ENCODE measurements around the gene NEMP1. TPM values are rescaled to one million over a fixed set of nuclear protein-coding genes. Genes with fewer than 3 reads are reported as not detected.

The NEMP1 gene
- total RNA-seq, 2 donors from 2014 or later, result 4.9 to 5.8 TPM

DNA sequence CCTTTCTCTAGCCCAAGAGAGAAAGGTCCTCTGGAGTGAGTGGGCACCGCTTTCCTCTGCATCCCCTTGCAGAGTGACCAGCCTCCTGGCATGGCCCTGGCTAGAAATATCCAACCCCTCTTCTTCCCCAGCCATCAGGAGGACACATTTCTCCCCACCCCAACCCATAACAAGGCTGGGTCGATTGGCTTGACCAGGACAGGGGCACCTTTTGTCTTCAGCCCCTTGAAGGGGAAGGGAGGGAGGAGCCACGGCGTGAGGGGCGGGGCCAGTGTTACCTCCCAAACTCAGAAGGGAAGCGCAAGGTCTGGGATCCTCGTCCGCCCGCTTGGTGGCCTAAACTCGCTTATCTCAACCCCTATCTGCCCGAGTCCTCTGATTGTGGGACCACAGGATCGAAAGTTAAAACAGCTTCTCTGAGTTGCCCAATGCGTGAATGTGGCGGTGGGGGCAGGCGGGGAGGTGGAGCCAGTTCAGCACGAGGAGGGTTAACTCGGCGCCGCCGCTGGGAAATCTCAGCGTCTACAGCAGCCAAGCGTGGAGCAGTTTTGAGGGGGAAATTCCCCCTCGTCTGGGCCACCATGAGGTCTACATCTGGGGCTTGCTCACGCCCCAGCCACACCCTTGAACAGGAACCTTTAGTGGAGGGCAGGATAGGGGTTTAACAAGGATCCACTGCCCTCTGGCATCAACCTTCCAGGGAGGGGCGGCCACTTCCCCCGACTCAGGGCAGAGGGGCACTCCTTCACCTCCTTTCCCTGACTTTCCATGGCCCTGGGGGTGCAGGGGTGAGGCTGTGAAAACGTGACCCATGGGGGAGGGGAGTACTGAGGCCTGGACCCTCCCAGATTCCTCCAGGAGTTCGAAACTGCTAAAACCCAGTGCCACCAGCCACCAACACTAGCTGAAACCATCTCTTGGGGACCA lies 31.8 kb upstream of the NEMP1 start:
- ATAC-seq (peak; percentile 42), DNase-seq (peak; percentile 73 to 87)
- intact Hi-C loops (cut with DNase I, micrococcal nuclease), result loop anchor here (5.0 to 10.0 kb wide), 2 partner anchors 46 to 98 kb away; no protein-coding TSS in a partner anchor

DNA sequence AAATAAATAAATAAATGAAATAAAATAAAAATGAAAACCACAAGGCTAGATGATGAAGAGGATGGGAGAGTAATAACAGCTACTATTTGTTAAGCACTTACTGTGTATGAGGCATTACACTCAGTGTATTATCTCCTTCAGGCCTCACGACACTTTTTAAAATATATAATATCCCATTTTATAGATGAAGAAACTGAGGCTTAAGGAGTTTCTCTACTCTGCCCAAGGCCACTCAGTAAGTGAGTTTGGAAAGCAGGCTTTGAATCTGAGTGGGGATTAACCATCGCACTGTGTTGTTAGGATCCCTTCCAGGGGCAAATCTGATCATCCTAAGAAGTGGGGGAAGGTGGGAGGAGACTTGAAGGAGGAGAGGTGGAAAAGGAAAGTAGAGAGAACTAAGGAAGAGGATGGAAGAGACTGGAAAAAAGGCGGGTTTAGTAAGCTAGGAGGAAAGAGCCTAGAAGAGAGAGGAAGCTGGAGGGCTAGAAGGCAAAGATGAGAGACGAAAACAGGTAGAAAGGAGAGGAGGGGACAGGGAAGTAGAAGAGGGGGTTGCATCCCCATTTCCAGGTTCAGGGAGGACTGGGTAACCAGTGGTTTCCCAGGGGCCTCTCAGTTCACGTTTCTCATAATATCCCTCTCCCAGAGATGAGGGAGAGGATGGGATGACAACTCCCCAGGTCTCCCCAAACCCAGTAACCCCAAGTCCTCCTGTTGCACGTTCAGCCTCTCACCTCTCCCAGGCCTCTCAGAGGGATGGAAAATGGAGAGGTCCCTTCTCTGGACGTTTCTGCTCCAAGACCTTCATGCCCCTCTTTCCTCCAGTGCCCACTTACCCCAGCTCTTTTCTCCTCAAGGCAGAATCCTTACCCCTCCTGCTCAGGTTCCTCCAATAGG lies 30.9 kb upstream of the NEMP1 start:
- no peak for DNase-seq
- intact Hi-C loops (cut with DNase I, micrococcal nuclease), result loop anchor here (5.0 to 10.0 kb wide), 2 partner anchors 45 to 97 kb away; no protein-coding TSS in a partner anchor
- ATAC-seq, result no peak

DNA sequence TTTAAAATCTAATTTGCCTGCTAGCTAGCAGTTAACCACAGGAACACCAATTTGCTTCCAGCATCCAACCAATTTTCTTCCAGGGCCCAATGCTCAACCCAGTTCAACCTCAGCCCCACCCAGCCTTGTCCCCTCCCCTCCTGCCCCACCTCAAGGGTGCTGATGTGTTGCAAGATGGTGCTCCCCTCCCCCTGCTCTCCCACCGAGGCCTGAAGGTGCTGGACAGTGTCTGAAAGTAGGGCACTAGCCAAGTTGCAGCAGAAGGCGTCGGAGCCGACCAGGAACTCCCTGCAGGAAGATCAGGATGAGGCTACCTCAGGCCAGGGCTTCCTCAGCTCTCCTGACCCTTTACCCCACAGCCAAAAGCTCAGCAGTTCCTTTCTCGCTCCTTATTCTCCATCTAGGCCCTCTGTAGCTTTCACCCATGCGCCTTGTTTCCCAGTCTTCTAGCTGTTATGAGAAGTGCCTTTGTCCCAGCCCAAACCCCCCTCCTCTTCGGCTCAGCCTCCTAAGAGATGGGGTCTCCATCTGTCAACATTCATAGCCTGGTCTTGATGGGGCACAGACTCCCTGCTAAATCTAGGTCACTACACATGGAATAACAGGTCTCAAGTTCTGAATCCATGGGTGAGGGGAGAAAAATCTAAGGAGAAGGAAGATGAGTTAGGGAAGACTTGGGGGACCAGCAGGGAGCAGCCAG lies 29.0 kb upstream of the NEMP1 start:
- intact Hi-C loops (cut with DNase I, micrococcal nuclease), result no loop called here
- DNase-seq (no peak), ATAC-seq (no peak)

DNA sequence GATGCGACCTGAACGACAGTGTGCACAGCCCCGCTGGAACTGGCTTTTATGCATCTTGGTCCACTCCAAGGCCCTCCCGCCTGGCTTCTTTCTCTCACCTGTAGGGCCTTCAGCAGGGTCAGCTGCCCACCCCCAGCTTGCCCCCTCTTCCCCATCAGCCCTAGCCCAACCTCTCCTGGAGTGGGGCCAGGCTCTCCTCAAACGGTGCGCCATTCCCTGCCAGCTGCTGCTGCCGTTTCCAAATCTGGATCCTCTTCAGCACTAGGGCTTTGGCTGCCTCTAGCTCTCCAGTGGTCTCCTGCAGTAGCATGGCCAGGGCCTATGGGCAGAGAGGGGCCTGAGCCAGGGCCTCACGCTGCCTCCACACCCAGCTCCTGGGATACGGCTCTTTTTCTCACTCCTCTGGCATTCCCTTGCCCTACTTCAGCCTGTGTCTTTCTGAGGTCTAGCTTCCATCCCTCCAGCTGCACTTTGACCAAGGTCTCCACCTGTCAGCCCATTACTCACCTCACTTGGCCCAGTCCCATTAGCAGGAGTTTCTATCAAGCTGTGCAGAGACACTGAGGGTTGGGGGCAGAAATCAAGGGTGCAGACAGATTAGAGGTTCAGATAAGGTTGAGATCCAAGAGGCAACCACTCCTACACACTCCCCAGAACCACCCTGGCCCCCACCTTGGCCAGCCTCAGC lies 27.6 kb upstream of the NEMP1 start:
- intact Hi-C loops (cut with DNase I, micrococcal nuclease), result no loop called here
- DNase-seq, result no peak
- ATAC-seq, result no peak

DNA sequence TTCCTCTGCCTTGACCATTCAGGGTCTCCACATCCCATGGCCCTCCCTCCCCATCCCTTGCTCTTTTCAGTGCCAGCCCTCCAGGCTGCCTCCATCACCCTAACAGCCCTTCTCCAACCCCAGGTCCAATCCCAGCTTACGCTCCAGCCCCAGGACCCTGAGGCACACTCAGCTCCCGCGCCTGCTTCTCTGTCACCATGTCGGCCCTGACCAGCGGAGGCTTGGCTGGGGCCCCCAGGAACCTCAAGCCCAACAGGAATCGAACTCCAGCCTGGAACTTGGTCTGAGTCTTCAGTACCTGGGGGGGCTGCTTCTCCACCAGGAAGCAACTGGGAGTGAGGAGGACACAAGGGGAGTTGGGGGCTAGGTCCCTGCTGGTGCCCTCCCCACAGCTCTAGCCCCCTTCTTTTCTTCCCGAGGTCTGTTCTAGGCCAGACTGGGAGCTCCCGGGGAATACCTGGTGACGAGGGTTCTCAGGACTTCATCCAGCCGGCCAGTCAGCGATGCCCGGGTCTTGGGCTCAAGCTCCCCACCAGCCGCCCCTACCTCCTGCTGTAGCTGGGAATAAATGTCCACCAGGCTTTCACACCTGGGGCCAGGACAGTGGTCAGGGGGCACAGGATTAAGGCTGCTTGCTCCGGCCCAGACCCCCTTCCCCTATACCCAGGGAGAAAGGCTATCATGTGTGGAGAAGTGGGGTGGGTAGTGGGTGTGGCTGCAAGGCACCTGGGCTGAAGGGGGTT lies 26.6 kb upstream of the NEMP1 start:
- DNase-seq (no peak), ATAC-seq (no peak)
- intact Hi-C loops (cut with DNase I, micrococcal nuclease), result no loop called here

DNA sequence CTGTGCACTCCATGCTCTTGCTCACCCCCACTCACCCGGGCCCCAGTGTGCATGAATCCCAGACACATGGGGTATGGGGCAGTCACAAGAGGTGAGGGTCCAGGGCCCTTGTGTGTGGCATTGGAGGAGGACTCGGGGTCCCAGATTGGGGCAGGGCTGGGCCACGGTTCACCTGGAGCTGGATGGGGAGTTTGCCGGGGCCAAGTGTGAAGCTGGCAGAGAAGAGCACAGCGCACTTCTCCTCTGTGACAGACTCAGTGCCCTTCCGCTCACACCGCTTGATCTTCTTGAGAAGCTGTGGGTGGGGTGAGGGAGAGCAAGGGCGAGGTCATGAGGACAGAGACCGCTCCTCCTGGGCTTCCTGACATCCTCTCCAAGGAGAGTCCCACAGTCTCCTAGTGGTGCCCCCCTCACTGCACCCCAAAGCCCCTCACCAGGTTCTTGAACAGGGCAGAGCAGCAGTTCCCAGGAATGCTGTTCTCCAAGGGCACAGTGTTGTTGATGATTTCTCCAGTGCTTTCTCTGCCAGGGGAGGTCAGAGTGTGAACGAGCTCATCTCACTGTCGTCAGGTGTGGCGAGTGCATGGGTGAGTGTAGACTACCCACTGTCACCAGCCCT lies 25.8 kb upstream of the NEMP1 start:
- intact Hi-C loops (cut with DNase I, micrococcal nuclease), result no loop called here
- no peak for ATAC-seq
- no peak for DNase-seq

DNA sequence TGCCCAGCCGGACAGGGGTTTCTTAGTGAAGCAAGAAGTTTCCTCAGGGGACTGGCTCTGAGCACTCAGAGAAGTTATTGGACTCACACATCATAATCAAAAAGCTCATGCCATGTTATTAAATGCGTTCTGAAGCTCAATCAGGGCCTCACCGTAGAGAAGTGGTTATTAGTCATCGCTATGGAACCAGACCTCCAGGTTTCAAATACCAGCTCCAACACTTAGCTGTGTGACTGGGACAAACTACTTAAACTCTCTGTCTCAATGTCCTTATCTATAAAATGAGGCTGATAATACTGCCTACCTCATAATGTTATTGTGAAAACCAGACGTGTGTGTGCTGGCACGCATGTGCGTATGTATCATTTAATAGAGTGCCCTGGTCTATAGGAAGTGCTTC lies 25.3 kb upstream of the NEMP1 start:
- ATAC-seq, result no peak
- intact Hi-C loops (cut with DNase I, micrococcal nuclease), result no loop called here
- no peak for DNase-seq

DNA sequence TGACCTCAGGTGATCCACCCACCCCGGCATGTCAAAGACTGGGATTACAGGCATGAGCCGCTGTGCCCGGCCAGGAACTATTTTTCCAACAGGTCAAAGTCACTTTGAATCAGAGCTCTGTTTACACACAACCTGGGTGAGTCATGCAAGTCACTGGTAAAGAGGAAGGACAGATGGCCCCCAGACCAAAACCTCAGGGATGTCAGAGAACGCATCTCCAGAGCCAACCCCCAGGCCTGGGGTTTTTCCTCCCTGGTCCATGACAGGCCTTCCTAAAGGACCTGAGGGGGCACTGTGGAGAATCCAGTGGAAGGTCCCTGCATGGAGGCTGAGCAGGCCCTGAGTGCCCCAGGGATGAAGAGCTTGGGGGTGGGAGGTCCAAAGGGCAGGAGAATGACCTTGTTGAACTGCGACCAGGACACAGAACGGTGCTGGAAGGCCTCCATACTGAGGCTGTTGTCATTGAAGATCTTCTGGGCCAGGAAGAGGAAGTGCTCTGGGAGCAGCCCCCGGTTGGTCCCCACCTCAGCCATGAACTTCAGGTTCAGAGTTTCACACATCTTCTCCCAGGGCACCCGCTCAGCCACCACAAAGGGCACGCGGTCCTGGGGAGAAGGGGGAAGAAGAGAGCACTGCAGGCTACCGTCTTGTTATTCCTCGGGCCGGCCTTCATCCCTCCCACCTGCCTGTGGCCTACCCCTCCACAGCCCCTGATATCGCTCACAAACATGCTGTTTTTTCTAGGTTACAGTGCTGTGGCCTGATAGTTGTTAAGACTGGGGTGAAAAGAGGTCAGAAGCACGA lies 23.5 kb upstream of the NEMP1 start:
- intact Hi-C loops (cut with DNase I, micrococcal nuclease), result no loop called here
- peak in 1 of 2 donors; percentile 47 for DNase-seq
- ATAC-seq, result peak; percentile 81

DNA sequence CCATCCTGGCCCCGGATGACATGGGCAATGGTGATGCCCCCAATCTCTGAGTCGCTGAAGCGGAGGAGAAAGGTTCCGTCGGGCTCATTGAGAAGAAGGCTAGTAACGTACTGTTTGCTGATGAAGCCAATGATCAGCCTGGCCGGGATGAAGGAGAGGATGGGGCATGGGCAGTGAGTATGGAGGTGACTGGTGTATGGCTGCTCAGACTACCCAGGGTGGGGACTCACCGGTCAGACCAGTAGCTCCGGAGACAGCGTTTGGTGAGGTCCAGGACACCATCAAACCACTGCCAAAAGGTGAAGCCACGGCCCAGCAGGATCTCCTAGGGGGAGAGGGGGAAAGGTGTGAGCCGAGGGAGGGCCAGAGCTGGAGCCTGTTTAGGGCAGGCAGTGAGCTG lies 21.2 kb upstream of the NEMP1 start:
- intact Hi-C loops (cut with DNase I, micrococcal nuclease), result no loop called here
- no peak for DNase-seq
- no peak for ATAC-seq

DNA sequence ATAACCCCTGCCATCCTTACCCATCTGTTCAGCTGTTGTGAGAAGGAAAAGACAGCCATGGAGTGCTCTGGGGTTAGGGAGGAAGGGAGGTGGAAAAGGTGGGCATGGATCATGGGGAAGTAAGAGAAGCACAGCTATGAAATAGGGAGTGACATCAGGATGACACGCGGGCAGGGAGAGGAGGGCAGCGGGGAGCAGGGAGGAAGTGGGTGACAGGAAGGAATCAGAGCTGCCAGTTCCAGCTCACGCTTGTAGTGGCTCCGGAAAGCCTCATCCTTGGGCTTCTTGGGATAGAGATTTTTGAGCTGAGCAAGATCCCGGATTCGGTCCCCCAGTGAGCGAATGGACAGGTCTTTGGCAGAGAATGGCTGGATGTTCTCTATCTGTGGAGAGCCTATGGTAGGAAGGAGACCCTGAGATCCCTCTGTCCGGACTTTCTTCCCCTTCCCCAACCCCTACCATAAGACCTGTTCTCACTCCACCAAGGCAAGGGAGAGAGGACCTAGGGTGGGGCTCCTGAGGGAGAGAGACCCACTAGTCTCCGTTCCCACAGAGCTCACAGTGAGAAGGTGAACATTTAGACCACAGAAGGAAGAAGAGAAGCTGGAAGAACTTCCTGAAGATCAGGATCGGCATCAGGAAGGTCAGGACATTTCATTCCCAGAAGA lies 20.6 kb upstream of the NEMP1 start:
- DNase-seq, result no peak
- ATAC-seq, result no peak
- intact Hi-C loops (cut with DNase I, micrococcal nuclease), result no loop called here

DNA sequence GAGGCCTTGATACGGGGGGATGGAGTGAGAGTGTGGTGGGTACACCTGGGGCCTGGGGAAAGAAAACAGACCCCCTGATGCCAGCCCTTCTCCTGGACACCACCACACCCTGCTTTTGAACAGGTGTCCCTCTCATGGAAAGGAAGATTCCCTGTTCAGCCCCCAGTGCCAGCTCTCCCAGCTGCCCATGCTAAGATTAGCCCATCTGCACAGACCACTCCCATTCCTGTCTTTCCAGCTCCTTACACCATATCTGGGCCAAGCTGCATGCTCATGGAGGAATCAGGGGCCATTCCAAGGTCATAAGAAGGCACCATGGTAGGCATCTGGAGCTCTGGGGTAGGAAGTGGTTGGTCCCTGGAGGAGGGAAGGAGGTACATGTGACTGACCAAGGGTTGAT lies 20.0 kb upstream of the NEMP1 start:
- intact Hi-C loops (cut with DNase I, micrococcal nuclease), result no loop called here
- ATAC-seq (no peak), DNase-seq (no peak)

DNA sequence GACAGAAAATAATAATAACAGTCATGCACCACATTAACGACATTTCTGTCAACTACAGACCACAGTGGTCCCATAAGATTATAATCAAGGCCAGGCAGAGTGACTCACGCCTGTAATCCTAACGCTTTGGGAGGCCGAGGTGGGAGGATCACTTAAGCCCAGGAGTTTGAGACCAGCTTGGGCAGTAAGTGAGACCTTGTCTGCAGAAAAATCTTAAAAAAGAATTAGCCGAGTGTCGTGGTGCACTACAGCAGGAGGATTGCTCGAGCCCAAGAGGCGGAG lies 18.9 kb upstream of the NEMP1 start:
- no peak for DNase-seq
- no peak for ATAC-seq

DNA sequence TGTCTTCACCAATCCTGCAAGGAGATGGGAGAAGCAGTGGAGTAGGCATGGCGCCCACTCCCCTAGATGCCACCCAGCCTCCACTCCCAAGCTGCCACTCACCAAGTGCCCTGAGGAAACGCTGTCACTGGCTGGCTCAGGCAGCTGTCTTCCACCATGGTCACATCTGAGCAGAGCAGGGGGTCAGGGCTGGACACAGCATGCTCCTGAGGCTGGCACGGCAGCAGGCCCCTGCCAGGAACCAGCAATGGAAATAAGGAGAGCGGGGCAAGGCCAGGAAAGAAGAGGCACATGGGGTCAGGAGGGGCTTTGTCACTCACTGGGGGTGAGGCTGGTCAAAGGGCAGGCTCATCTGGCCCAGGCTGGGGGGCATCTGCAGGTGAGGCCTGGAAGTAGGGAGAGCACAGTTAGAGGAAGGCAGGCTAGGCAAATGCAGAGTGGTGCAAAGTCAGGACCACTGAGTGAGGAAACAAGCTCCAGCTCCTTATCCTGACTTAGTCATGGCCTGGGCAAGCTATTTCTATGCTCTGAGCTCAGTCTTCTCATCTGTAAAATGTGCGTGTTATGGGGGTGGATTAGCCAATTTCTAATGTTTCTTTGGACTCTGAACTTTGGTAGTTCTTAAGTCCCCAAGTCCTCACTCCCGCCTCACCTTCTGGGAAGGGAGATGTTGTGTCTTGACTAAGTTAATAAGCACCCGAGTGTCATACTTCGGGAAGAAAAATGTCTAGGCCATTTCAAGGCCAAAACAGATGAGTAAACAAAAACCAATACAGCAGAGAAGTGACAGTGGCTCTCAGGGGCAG lies 18.4 kb upstream of the NEMP1 start:
- DNase-seq, result no peak
- ATAC-seq, result no peak
- intact Hi-C loops (cut with DNase I, micrococcal nuclease), result no loop called here

More for the DNA sequence above, 18.9 kb upstream of the NEMP1 start:
- intact Hi-C loops (cut with DNase I, micrococcal nuclease), result no loop called here

DNA sequence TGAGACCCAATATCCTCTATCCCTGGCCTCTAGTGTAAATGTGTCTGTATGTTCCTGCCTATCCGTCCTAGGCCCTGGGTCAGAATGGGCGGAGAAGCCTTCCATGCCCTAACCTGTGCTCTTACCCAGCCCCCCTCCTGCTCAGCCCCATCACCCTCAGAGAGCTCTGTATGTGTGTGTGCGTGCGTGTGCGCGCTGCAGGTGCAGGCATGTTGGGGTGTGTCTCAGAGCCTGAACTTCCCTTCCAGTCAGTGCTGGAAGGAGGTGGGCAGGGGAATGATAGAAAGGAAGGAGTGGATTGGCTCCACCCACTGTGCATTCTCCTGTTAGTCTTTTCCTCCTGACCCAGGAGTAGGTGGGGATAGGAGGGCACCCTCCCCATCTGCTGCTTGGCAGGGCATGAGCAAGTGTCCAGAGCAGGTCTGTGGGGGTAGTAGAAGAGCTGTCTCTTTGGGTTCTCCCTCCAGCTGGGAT lies 17.5 kb upstream of the NEMP1 start:
- no peak for DNase-seq

DNA sequence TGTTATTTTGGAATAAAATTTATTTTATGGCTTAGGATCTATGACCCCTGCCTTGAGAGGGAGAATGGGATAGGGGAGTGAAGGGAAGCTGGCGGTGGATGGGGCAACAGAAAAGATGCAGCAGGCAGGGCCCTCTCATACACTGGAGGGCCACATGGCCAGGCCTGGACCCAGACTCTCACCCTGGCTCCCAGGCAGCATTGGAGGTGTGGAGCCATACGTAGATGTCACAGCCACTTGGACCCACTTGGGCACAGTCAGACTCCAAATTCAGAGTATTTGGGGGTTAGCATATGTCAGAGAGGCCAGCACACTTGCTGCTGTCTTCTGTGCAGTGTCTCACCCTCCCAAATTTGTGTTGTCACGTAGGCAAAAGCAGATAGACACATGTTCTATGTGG lies 16.8 kb upstream of the NEMP1 start:
- ATAC-seq (no peak), DNase-seq (no peak)
- intact Hi-C loops (cut with DNase I, micrococcal nuclease), result no loop called here

More for the DNA sequence above, 17.5 kb upstream of the NEMP1 start:
- intact Hi-C loops (cut with DNase I, micrococcal nuclease), result no loop called here
- ATAC-seq, result peak; percentile 50
